Stimulated activated effector memory CD8-positive, alpha-beta T cell treated with anti-CD3 and anti-CD28 coated beads, Interleukin-12 subunit alpha, Interleukin-12 subunit beta, amount 100 ng/mL, for 72 hours (primary cell): Measurements from ENCODE around the gene GHITM.
A peak's percentile ranks its signal among the peaks of the same experiment; 100 is the strongest.
"Not testable (repeated sequence)": the region's sequence is repeated elsewhere in the genome, so short reads cannot be mapped to it uniquely, and the experiment has no call there.

ENCODE experiments used
- ATAC-seq: fragments of 150-1000 bp; cut with Tn5 transposase; 2 replicates; pipeline ENCODE4 v1.10.0; 2021
- DNase-seq, 2 donors: peaks; one replicate each; pipeline ENCODE4 v3.0.0; 2021 to 2022; ENCODE audit warnings: low spot score in 2 of 2
- H3K27ac Mint-ChIP-seq: one replicate; pipeline ENCODE4 v1.8.0; 2022; ENCODE audit warnings: mild to moderate bottlenecking, mixed read lengths
- H3K36me3 Mint-ChIP-seq: one replicate; pipeline ENCODE4 v1.8.0; 2022; ENCODE audit warnings: mild to moderate bottlenecking, mixed read lengths
- H3K4me1 Mint-ChIP-seq: one replicate; pipeline ENCODE4 v1.8.0; 2022; ENCODE audit warnings: mixed read lengths
- H3K4me3 Mint-ChIP-seq: one replicate; pipeline ENCODE4 v1.8.0; 2022; ENCODE audit warnings: mild to moderate bottlenecking, mixed read lengths
- H3K9me3 Mint-ChIP-seq: one replicate; pipeline ENCODE4 v1.8.0; 2022; ENCODE audit warnings: mixed read lengths

The GHITM gene, protein sequence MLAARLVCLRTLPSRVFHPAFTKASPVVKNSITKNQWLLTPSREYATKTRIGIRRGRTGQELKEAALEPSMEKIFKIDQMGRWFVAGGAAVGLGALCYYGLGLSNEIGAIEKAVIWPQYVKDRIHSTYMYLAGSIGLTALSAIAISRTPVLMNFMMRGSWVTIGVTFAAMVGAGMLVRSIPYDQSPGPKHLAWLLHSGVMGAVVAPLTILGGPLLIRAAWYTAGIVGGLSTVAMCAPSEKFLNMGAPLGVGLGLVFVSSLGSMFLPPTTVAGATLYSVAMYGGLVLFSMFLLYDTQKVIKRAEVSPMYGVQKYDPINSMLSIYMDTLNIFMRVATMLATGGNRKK

DNA sequence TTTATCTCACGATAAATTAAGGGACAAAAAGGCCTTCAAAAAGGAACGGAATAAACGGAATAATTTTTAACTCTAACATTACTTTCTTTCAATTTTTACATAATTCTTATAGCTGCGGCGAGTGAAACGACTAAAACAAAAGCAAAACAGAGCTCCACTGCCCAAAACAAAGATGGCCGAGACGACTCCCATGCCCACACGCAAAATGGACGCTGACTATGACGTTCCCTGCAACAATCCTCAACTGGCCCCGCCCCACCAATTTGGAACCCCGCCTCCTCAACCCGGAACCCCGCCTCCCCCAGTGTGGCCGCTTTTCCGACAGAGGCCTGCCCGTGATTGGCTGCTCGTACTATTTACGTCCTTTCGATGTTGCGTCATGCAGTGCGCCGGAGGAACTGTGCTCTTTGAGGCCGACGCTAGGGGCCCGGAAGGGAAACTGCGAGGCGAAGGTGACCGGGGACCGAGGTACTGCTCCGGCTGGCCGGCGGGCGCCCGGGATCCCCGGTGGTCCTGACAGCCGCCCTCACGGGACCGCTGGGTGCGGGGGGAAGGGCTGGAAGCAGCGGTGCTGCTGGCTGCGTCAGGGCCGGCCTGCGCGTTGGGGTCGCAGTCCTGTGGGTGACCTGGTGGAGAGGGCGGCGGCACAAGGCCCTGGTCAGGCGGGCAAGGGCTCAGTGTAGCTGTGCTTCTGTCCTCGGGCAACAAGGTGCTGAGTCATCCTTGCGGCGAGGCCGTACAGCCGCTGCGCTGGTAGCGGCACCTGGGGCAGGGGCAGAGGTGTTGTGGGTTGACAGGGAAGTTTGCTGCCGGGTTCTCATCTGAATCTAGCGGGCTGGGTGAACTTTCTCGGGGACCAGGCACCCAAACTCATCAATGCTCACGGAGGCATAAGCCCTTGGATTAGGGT lies at the start of gene GHITM:
GHITM (plus strand) TSS at position 384 of the 910 bp plus-strand sequence. CDS start 1,992 bp downstream, outside the sequence.
- DNase-seq (peak; percentile 96 to 100), ATAC-seq (peak; percentile 95)
- Mint-ChIP-seq H3K27ac (peak within 1 kb of the TSS; percentile 97), H3K36me3 (peaks cover 64% of the 10 kb centered on the region), H3K4me1 (peaks cover 30% of the 10 kb centered on the region), H3K9me3 (no peaks in the 10 kb centered on the region), H3K4me3 (peak within 1 kb of the TSS; percentile 87)

DNA sequence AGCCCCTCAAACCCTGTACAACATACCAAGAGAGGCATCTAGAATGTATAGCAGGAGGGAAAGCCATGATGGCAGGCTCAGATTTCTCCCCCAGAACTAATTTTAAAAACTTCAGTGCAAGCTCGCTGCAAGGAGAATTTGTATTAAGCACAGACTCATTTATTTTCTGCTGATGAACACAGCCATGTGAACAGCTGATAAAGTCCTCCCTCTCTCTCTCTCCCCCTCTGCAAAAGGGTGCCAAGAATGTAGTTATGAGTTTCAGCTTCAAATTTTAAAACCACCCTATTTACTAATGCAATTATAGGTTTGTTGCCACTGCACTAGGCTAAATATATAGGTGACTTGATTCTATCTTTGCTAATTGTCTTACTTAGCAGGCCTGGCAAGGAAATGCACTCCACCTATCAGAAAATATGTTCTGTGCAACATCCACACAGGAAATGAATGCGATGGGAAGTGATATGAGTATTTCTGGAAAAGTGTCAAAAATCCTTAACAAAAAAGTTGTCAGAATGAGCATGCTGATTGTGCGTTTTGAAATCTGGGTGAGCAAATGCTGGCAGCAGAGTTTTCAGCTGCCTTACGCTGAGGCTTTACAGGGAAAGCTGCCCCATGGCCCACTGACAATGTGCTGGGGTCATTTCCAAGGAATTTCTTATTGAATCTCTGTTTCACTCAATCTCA lies 43.4 kb upstream of the GHITM start:
- ATAC-seq (no peak), DNase-seq (no peak)
- no peak overlapping the region for H3K27ac Mint-ChIP-seq
- no peak overlapping the region for H3K4me3 Mint-ChIP-seq
- H3K36me3 Mint-ChIP-seq, result no peaks in the 10 kb centered on the region
- H3K4me1 Mint-ChIP-seq, result no peaks in the 10 kb centered on the region
- no peaks in the 10 kb centered on the region for H3K9me3 Mint-ChIP-seq

DNA sequence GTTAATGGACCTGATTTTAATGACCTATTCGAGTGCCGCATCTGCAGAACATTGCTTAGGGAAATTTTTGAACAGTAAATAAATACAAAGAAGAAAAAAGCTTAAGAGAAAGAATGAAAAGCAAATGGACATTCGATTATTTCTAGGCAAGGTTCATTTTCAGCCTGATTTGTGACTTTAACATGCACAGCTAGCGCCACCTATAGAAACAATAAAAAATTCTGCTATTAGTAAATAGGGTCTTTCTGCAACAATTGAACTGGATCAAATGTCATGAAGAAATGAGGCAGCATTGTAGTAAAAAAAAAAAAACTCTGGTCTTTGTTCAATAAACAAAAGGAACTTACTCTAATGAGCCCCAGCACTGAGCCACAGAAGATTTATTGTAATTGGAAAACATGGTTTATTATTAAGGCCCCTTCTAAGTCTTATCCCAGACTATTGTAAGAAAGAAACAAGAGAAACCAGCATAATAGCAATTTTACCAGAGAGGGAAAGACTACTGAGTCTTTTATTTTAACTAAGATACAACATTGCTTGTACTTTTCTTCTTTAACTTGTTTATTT lies 41.4 kb upstream of the GHITM start:
- H3K4me3 Mint-ChIP-seq, result no peak overlapping the region

DNA sequence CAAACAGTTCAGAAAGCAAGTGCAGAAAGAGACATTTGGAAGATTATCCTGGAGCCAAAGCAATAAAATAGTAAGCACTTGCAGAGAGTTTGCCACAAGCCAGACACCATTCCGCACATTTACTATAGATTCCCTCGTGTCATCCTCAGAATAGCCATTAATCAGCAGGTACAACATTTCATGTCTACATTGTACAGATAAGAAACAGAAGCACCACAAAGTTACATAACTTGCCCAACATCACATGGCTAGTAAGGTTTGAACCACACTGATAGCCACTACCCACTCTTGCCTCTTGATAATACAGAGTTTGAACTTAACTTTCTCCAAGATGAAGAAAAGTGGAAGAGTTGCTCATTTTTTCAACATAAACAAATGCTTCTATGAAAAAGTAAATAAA lies 40.6 kb upstream of the GHITM start:
- ATAC-seq (no peak), DNase-seq (no peak)
- no peaks in the 10 kb centered on the region for H3K4me1 Mint-ChIP-seq
- H3K4me3 Mint-ChIP-seq, result no peak overlapping the region
- no peaks in the 10 kb centered on the region for H3K9me3 Mint-ChIP-seq
- no peak overlapping the region for H3K27ac Mint-ChIP-seq
- H3K36me3 Mint-ChIP-seq, result no peaks in the 10 kb centered on the region

More for the DNA sequence above, 41.4 kb upstream of the GHITM start:
- no peaks in the 10 kb centered on the region for H3K36me3 Mint-ChIP-seq
- no peak for ATAC-seq
- H3K9me3 Mint-ChIP-seq, result no peaks in the 10 kb centered on the region
- no peaks in the 10 kb centered on the region for H3K4me1 Mint-ChIP-seq
- no peak overlapping the region for H3K27ac Mint-ChIP-seq
- DNase-seq, result no peak

DNA sequence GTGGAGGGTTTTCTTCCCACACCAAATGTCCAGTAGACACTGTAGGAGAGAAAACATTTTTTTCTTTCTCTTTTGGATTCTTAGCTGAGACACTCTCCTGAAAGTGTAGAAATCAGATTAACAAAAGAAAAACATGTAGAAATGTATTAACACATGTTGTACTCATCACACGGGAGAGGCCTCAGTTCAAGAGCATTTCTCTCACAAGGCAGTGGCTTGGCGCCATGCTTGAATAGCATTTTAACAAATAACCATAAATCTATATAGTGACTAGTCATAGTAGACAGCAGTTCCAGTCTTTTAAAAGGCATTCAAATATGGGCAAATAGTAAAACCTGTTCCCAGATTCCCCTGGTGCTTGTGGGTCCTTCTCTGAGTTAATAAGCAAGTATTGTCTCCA lies 38.3 kb upstream of the GHITM start:
- Mint-ChIP-seq H3K4me1 (no peaks in the 10 kb centered on the region), H3K4me3 (no peak overlapping the region), H3K36me3 (no peaks in the 10 kb centered on the region), H3K27ac (no peak overlapping the region), H3K9me3 (no peaks in the 10 kb centered on the region)
- ATAC-seq, result no peak
- no peak for DNase-seq

DNA sequence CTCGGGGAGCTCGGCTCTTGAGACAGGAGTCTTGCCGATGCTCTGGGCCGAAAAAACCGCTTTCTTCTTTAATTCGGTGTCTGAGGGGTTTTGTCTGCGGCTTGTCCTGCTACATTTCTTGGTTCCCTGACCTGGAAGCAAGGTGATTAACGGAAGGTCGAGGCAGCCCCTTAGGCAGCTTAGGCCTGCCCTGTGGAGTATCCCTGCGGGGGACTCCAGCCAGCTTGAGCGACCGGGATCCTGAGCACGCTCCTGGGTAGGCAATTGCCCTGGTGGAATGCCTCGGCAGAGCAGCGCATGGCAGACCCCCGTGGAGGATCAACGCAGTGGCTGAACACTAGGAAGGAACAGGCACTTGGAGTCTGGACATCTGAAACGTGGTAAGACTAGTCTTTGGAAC lies 30.5 kb upstream of the GHITM start:
- no peaks in the 10 kb centered on the region for H3K36me3 Mint-ChIP-seq
- H3K4me3 Mint-ChIP-seq, result no peak overlapping the region
- ATAC-seq (no peak), DNase-seq (no peak)
- H3K4me1 Mint-ChIP-seq, result no peaks in the 10 kb centered on the region
- no peaks in the 10 kb centered on the region for H3K9me3 Mint-ChIP-seq
- H3K27ac Mint-ChIP-seq, result no peak overlapping the region

DNA sequence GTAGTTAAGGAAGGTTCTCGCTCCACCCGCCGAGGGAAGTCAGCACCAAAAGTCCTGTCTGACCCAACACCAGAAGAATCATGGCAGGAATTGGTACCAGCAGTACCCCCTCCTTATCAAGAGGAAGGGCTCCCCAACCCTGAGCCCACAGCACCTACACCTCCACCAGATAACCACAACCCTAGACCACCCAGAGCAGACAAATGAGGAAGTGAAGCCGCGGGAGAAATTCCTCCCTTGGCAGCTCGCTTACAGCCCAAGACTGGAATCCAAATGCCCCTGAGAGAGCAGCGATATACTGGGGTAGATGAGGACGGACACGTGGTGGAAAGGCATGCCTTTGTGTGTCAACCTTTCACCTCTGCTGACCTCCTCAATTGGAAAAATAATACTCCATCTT lies 29.5 kb upstream of the GHITM start:
- peak in 1 of 2 donors; percentile 28 for DNase-seq
- H3K4me3 Mint-ChIP-seq, H3K36me3 Mint-ChIP-seq, H3K27ac Mint-ChIP-seq, H3K9me3 Mint-ChIP-seq, H3K4me1 Mint-ChIP-seq, ATAC-seq: not testable (repeated sequence)

DNA sequence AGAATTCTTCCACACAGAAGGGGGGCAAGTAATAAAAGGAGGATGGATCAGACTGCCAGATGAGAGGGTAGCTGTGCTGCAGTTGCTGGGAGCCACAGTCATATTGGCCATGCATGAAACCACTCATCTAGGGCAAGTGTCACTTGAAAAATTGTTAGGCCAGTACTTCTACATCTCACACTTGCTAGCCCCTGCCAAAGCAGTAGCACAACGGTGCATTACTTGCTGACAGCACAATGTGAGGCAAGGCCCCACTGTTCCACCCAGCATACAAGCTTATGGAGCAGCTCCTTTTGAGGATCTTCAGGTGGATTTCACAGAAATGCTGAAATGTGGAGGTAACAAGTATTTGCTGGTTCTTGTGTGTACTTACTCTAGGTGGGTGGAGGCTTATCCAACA lies 25.8 kb upstream of the GHITM start:
- ATAC-seq, H3K4me3 Mint-ChIP-seq, DNase-seq, H3K27ac Mint-ChIP-seq, H3K4me1 Mint-ChIP-seq, H3K36me3 Mint-ChIP-seq, H3K9me3 Mint-ChIP-seq: not testable (repeated sequence)

DNA sequence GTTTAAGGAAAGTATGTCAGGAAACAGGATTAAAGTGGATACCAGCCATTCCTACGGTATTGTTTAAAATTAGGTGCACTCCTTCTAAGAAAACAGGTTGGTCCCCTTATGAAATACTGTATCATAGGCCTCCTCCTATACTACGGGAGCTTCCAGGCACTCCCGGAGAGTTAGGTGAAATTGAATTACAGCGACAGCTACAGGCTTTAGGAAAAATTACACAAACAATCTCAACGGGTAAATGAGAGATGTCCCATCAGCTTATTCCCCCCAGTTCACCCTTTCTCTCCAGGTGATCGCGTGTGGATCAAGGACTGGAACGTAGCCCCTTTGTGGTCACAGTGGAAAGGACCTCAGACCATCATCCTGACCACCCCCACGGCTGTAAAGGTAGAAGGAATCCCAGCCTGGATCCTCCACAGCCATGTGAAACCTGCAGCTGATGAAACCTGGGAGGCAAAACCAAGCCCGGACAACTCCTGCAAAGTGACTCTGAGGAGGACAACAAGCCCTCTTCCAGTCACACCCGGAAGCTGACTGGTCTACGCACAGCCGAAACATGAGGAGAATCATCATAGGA lies 25.1 kb upstream of the GHITM start:
- Mint-ChIP-seq H3K27ac (no peak overlapping the region), H3K4me3 (no peak overlapping the region), H3K9me3 (no peaks in the 10 kb centered on the region), H3K36me3 (no peaks in the 10 kb centered on the region), H3K4me1 (no peaks in the 10 kb centered on the region)
- no peak for DNase-seq
- ATAC-seq, result no peak

DNA sequence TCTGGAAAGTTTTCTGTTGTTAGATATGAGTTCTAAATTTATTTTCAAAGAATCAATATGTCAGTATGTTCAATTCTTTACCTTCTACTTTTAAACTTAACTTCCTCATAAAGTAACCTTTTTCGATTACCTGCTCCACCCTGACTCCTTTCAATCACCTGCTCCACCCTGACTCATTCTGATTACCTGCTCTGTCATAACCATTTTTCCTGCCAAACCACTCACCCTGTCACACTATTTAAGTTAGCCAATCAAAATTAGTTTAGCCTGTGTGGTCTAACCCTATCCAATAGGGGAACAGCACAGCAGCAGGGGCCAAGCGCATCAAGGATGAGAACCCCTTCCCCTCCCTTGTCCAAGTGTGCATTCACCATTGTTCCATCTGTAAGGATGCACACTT lies 22.1 kb upstream of the GHITM start:
- H3K36me3 Mint-ChIP-seq, ATAC-seq, H3K9me3 Mint-ChIP-seq, DNase-seq, H3K27ac Mint-ChIP-seq, H3K4me3 Mint-ChIP-seq, H3K4me1 Mint-ChIP-seq: not testable (repeated sequence)

DNA sequence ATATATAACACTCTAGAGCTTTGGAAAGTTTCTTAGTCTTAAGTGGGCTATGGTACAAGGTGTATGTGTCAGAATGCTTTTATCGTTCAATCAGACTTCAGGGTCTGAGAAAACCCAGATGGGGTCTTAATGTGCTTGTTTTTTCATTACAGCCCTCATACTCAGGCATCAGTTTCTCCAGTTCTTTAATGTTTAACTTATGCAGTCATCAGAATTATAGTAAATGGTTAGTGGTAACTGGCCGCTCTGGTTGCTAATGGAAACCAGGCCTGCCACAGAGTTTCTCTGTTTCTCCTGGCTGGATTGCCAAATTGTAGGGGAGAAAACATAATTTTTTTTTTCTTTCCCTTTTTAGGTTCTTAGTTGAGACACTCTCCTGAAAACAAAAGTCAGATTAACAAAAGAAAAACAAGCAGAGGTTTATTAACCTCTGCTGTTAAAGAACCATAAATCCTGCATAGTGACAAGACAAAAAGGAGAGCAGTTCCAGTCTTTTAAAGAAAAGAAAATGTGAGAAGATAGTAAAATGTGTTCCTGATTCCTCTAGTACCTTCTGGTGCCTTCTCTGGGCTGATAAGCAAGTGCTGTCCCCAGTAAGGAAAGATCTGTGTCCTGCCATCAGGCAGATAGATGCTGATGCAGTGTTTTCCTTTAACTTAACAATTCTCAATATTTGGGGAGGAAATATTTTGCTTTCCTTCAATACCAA lies 21.5 kb upstream of the GHITM start:
- DNase-seq (no peak), ATAC-seq (no peak)
- Mint-ChIP-seq H3K4me3 (no peak overlapping the region), H3K27ac (no peak overlapping the region), H3K9me3 (no peaks in the 10 kb centered on the region), H3K4me1 (no peaks in the 10 kb centered on the region), H3K36me3 (no peaks in the 10 kb centered on the region)

DNA sequence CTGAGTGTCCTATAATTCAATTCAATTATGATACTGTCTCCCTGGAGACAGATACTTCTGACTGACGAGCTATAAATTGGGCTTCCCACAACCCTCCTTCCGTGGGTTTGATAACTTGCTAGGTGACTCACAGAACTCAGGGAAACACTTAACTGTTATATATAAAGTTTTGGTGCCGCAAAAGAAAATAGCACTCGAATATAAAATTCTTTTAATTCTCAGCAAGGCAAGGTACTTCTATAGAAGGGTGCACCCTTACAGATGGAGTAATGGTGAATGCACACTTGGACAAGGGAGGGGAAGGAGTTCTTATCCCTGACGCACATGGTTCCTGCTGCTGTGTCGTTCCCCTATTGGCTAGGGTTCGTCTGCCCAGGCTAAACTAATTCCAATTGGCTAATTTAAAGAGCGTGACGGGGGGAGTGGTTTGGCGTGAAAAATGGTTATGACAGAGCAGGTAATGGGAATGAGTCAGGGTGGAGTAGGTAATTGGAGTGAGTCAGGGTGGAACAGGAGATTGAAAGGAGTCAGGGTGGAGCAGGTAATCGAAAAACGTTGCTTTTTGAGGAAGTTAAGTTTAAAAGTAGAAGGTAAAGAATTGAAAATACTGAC lies 20.8 kb upstream of the GHITM start:
- Mint-ChIP-seq H3K36me3 (no peaks in the 10 kb centered on the region), H3K27ac (no peak overlapping the region), H3K4me1 (no peaks in the 10 kb centered on the region), H3K9me3 (no peaks in the 10 kb centered on the region), H3K4me3 (no peak overlapping the region)
- DNase-seq (no peak), ATAC-seq (no peak)

DNA sequence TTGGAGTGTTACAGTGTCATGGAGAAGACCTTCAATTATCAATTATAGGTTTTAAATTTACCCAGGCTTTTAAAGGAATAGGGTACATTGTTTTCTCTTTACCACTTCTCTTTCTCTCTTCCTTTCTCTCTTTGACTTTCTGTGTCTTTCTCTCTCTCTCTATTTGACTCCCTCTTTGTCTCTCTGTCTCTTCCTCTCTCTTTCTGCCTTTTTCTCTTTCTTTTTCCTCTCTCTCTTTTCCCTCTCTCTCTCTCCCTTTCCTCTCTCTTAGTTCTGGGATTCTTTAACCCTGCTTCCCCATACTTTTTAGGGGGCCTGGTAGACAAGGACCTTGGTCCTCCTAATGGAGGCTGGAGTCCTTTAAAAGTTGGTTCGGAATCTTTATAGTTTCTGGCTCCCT lies 15.9 kb upstream of the GHITM start:
- no peak for ATAC-seq
- no peaks in the 10 kb centered on the region for H3K36me3 Mint-ChIP-seq
- DNase-seq, result no peak
- H3K9me3 Mint-ChIP-seq, result peaks cover 7% of the 10 kb centered on the region
- no peaks in the 10 kb centered on the region for H3K4me1 Mint-ChIP-seq
- H3K4me3 Mint-ChIP-seq, result no peak overlapping the region
- H3K27ac Mint-ChIP-seq, result no peak overlapping the region
